Upper lobe of right lung (tissue), 1 donor: Measurements from ENCODE around the gene ELMOD3. TPM values are rescaled to one million over a fixed set of nuclear protein-coding genes. Genes with fewer than 3 reads are reported as not detected.

Experiments
- ATAC-seq: fragments of 200-7000 bp; cut with Tn5 transposase; one replicate; pipeline ENCODE4 v1.9.1; 2020; ENCODE audit warnings: mild to moderate bottlenecking, moderate library complexity
- DNase-seq: peaks from one replicate; pipeline ENCODE4 v3.0.0-alpha.2; 2020
- H3K27ac ChIP-seq: fragments of 200-600 bp; one replicate; pipeline ENCODE4 v1.8.0; 2022
- H3K27me3 ChIP-seq: fragments of 200-600 bp; one replicate; pipeline ENCODE4 v1.8.0; 2022; ENCODE audit warnings: mild to moderate bottlenecking
- H3K36me3 ChIP-seq: fragments of 200-600 bp; one replicate; pipeline ENCODE4 v1.8.0; 2022
- H3K4me1 ChIP-seq: fragments of 200-600 bp; one replicate; pipeline ENCODE4 v1.8.0; 2022
- H3K4me3 ChIP-seq: fragments of 200-600 bp; one replicate; pipeline ENCODE4 v1.8.0; 2022; ENCODE audit warnings: mild to moderate bottlenecking
- H3K9me3 ChIP-seq: fragments of 200-600 bp; one replicate; pipeline ENCODE4 v1.8.0; 2022
- CTCF ChIP-seq: fragments of 200-600 bp; IDR thresholded peaks from one replicate; pipeline ENCODE4 v1.8.0; 2022; ENCODE audit warnings: antibody characterized with exemption
- intact Hi-C: fragments of 100-400 bp; cut with DNase I; formaldehyde crosslinking; loops from one replicate; pipeline ENCODE4 v1.11.0; 2022
- total RNA-seq: library from RNA; stranded (reverse); fragmentation: NEBNext Ultra II Directional; extraction: Animal tissue kit (Norgen Biotek cat#: 25700); gene quantifications from one replicate; pipeline ENCODE4 v1.2.1, GENCODE V29; 2021
- donor health status: DM: no; HTN: yes; CAD: no; lungs with severe emphysema.

ELMOD3 gene
- total RNA-seq, 1 donor from 2014 or later = 22.0 TPM

GRCh38 chr2:85439986-85440385 lies 85.4 kb downstream of the ELMOD3 start:
- no peak for ATAC-seq
- Histone ChIP-seq H3K4me1 (peaks cover 28% of the 10 kb centered on the region), H3K4me3 (no peak overlapping the region), H3K27ac (no peak overlapping the region), H3K27me3 (no peaks in the 10 kb centered on the region), H3K9me3 (no peaks in the 10 kb centered on the region), H3K36me3 (no peaks in the 10 kb centered on the region)
- intact Hi-C loops = no loop called here
- no peak for DNase-seq
- TF ChIP-seq CTCF = no peak

- H3K4me3 ChIP-seq = no peak overlapping the region
- no peak for TF ChIP-seq CTCF
- no peak for DNase-seq
- no peaks in the 10 kb centered on the region for H3K27me3 ChIP-seq
- H3K4me1 ChIP-seq = peaks cover 26% of the 10 kb centered on the region
- intact Hi-C loops = no loop called here
- H3K36me3 ChIP-seq = no peaks in the 10 kb centered on the region
- no peak overlapping the region for H3K27ac ChIP-seq
- ATAC-seq = no peak
- H3K9me3 ChIP-seq = no peaks in the 10 kb centered on the region
Measured at GRCh38 chr2:85440729-85441128, 86.2 kb downstream of the ELMOD3 start.

Other genes with a start within 250 kb of the ELMOD3 start
- gene TCF7L1, start 221.4 kb upstream of the ELMOD3 start, total RNA-seq = 21.1 TPM
- gene TGOLN2, start 26.8 kb upstream of the ELMOD3 start, total RNA-seq = 156 TPM
- 58.1 TPM for gene RETSAT, start 241 bp upstream of the ELMOD3 start, total RNA-seq
- 419 TPM for gene CAPG, start 55.6 kb downstream of the ELMOD3 start, total RNA-seq
- 1.0 TPM for gene SH2D6, start 63.9 kb downstream of the ELMOD3 start, total RNA-seq
- 212 TPM for gene MAT2A, start 184.4 kb downstream of the ELMOD3 start, total RNA-seq
- gene GGCX, start 206.7 kb downstream of the ELMOD3 start, total RNA-seq = 73.2 TPM
- 235 TPM for gene VAMP8, start 222.8 kb downstream of the ELMOD3 start, total RNA-seq
- 84.8 TPM for gene VAMP5, start 229.7 kb downstream of the ELMOD3 start, total RNA-seq
- gene RNF181, start 241.0 kb downstream of the ELMOD3 start, total RNA-seq = 85.9 TPM
- 31.5 TPM for gene TMEM150A, start 247.9 kb downstream of the ELMOD3 start, total RNA-seq